Forelimb muscle (tissue), 1 donor: ENCODE measurements around the gene EIF2S3B. TPM values are rescaled to one million over a fixed set of nuclear protein-coding genes. Genes with fewer than 3 reads are reported as not detected.

Experiments used
- DNase-seq: peaks from one replicate; pipeline ENCODE4 v3.0.0-alpha.2; 2013; ENCODE audit warnings: low read depth
- polyA plus RNA-seq: library from polyadenylated mRNA; unstranded; fragments of 120-200 nt; gene quantifications from one replicate; pipeline ENCODE4 v1.2.1, GENCODE V29; 2013; ENCODE audit not compliant: insufficient read length

EIF2S3B gene
- polyA plus RNA-seq, 1 donor: 3.1 TPM

DNA sequence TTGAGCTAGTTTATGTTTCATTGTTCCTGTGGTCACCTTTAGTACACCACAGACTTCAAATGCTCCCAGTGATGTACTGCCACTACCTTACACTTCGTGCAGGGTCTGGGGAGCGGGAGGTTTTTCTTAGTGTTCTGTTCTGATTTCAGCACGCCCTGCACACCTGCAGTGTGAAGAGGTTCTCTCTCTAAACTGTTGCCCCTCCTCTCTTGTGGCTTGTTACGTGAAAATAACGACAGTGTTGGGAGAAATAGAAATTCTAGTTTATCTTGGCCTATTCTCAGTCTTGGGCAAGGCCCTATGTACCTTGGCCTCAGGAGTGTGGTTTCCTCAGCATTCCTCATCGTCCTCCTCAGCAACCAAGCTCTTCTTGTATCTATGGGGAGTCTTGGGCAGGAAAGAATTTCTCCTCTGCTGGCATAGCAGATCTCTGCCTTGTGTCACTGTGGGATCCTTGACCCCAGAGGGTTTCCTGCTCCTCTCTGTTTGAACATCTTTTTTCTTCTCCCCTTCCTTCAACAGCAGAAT lies 48.6 kb downstream of the EIF2S3B start:
- DNase-seq: no peak

DNA sequence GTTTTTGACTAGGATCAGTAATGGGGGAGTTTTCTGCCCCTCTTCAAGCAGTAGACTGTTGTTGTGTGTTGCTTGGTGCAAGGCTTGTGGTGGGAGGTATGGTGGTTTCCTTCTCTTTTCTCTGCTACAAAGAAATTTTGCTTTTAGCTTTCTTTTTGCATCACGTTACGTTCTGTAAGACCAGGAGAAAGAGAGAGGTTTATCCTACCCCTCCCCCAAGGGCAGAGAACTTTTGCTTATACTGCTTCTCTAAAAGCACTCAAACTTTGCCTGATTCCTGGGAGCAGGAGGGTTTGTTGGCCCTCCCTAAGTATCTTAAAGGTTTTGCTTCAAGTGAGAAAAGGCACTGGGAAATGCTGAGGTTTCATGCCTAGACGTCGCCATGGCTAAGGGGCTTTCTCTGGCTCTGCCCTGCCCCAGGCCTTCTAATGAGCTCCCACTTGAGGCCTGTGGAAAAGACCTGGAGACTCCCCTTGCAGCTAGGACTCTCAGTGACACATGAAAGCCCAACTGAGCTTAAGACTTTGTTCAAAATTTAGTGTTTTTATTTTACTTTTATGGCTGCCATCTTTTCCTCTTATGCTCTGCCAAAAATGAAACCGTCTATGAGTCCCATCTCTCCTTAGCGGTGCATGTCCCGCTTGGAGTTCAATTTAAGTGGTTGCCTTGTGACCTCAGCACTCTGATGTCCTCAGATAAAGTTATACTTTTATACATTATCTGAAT lies 49.2 kb downstream of the EIF2S3B start:
- no peak for DNase-seq

DNA sequence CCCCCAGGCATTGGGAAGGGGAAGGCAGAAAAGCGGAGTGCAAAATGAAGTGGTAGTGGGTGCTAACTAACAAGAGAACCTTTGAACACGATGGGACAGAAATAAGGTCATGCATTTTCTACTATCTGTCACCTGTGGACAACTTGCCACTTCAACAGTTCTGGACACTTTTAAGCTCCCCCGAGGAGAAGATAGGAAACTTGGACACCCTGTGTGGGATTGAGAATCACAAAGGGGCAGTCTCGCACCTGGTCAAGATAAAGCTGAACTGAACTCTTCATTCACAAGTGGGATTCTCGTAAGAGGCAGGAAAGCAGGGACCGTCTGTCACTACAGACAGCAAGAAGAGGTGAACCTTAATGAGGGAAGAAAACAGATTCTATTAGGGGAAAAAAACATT lies 51.6 kb downstream of the EIF2S3B start:
- DNase-seq: no peak

DNA sequence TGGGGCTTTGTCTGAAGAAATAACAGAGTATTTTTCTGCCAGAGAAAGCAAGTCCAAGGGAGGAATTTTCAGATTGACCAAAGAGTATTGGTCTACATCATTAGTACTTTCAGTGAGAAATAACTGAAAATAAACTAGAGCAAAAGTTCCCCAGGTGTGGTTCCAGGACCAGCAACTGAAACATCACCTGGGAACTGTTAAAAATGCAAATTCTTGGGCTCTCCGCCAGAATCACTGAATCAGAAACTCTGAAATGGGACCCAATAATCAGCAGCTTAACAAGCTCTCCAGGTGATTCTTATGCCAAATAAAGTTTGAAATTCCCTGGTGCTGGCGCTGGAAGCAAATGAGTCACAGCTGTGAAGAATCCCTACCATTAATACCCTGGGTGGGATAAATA lies 52.1 kb downstream of the EIF2S3B start:
- no peak for DNase-seq

Other genes with a start within 250 kb of the EIF2S3B start
- gene KLRD1, start 198.0 kb upstream of the EIF2S3B start, polyA plus RNA-seq: 1.3 TPM
- gene KLRK1, start 115.8 kb upstream of the EIF2S3B start, polyA plus RNA-seq: 0.58 TPM
- not detected for gene KLRC4, start 96.1 kb upstream of the EIF2S3B start, polyA plus RNA-seq
- gene KLRC3, start 85.3 kb upstream of the EIF2S3B start, polyA plus RNA-seq: not detected
- gene KLRC2, start 69.9 kb upstream of the EIF2S3B start, polyA plus RNA-seq: not detected
- gene KLRC1, start 52.5 kb upstream of the EIF2S3B start, polyA plus RNA-seq: 0.37 TPM
- 20.2 TPM for gene MAGOHB, start 107.7 kb downstream of the EIF2S3B start, polyA plus RNA-seq
- gene STYK1, start 168.2 kb downstream of the EIF2S3B start, polyA plus RNA-seq: 0.13 TPM
- gene YBX3, start 217.4 kb downstream of the EIF2S3B start, polyA plus RNA-seq: 1,060 TPM